ENCODE data around the gene TEX52. TPM values are rescaled to one million over a fixed set of nuclear protein-coding genes. Genes with fewer than 3 reads are reported as not detected.

Gene TEX52
- total and polyA plus RNA-seq, 2 donors (not counting 3 experiments of a cell fraction or from before 2014, with no cell fraction given) = not detected

DNA sequence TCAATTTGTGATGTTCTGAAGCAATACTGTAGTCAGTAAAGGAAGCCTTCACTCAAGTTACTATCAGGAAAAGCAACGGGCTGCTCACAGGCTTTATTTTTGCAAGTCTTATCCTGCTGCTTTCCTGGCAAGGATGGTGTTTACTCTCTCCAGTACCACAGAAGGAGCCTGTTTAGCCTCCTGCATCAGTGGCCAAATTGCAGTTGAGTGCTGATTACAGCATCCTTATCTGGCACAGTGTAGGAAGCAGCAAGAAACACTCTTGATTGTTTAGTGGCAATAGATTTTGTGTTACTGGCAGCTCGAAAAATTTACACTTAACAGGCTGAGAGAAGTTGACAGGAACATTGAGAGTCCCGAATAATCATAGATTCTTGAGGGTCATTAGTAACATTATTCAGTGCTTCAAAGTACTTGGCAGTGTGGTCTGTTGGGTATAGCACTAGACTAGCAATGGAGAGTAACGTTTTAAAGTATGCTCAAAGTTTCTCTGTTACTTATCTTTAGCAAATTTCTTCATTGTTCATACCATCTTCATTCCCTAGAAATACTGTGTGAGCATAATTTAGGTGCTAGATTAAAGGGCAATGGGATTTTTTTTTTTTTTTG is 45.5 kb upstream of the TEX52 start:
- CTCF ChIA-PET = no interaction called here

More for the DNA sequence above, 45.5 kb upstream of the TEX52 start:
- H3K27me3 ChIP-seq (ENCODE audit: control insufficient read depth in 2 of 2, insufficient read depth in 2 of 2, low read length in 2 of 2) = no peaks in the 10 kb centered on the region
- H3K9ac ChIP-seq (replicated peaks; ENCODE audit: extremely low read depth, insufficient read depth, low read length) = no peak overlapping the region
- H3K9me1 ChIP-seq (replicated peaks; ENCODE audit: control insufficient read depth, extremely low read depth, insufficient read depth, low read length) = no peaks in the 10 kb centered on the region
- no peak overlapping the region for H3K4me2 ChIP-seq (ENCODE audit: insufficient read depth, low read length)
- H3K4me1 ChIP-seq (ENCODE audit: control insufficient read depth, extremely low read depth, insufficient read depth, low read length) = no peaks in the 10 kb centered on the region
- TF ChIP-seq POLR2A (IDR thresholded peaks at IDR 0.05; ENCODE audit: low read depth, low read length) = no peak
- TF ChIP-seq, protein P1, sequence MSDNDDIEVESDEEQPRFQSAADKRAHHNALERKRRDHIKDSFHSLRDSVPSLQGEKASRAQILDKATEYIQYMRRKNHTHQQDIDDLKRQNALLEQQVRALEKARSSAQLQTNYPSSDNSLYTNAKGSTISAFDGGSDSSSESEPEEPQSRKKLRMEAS (IDR thresholded peaks at IDR 0.05; ENCODE audit: insufficient read depth, insufficient read length) = no peak
- TF ChIP-seq, protein P2, sequence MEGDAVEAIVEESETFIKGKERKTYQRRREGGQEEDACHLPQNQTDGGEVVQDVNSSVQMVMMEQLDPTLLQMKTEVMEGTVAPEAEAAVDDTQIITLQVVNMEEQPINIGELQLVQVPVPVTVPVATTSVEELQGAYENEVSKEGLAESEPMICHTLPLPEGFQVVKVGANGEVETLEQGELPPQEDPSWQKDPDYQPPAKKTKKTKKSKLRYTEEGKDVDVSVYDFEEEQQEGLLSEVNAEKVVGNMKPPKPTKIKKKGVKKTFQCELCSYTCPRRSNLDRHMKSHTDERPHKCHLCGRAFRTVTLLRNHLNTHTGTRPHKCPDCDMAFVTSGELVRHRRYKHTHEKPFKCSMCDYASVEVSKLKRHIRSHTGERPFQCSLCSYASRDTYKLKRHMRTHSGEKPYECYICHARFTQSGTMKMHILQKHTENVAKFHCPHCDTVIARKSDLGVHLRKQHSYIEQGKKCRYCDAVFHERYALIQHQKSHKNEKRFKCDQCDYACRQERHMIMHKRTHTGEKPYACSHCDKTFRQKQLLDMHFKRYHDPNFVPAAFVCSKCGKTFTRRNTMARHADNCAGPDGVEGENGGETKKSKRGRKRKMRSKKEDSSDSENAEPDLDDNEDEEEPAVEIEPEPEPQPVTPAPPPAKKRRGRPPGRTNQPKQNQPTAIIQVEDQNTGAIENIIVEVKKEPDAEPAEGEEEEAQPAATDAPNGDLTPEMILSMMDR (IDR thresholded peaks at IDR 0.05; ENCODE audit: extremely low read depth in 1 of 2, insufficient read depth in 1 of 2, low read depth in 1 of 2, low read length in 2 of 2) = no peak
- no peak for TF ChIP-seq POLR2AphosphoS5 (IDR thresholded peaks at IDR 0.05; ENCODE audit: insufficient read depth, low read depth, low read length)
- no peak for TF ChIP-seq JUN (IDR thresholded peaks at IDR 0.05; ENCODE audit: borderline replicate concordance, insufficient read depth, insufficient read length, low read depth)
- no peak for TF ChIP-seq GATA2 (IDR thresholded peaks at IDR 0.05; ENCODE audit: insufficient read depth, insufficient read length, low read depth, low read length)
- no peak for TF ChIP-seq EZH2 (IDR thresholded peaks at IDR 0.05; ENCODE audit: borderline replicate concordance, low read depth, low read length, severe bottlenecking)
- TF ChIP-seq FOS (IDR thresholded peaks at IDR 0.05; ENCODE audit: borderline replicate concordance, insufficient read depth, low read length) = no peak
- TF ChIP-seq MYC (IDR thresholded peaks at IDR 0.05; ENCODE audit: low read depth, low read length) = no peak
- no peaks in the 10 kb centered on the region for H3K9me3 ChIP-seq (replicated peaks; ENCODE audit: control insufficient read depth, insufficient read depth, low read length)
- no peaks in the 10 kb centered on the region for H4K20me1 ChIP-seq (replicated peaks; ENCODE audit: control insufficient read depth, extremely low read depth, insufficient read depth, low read length)
- DNase-seq (ENCODE audit: low read depth, low spot score) (peak; percentile 48), FAIRE-seq (no peak)
- H3K27ac ChIP-seq (ENCODE audit: insufficient read depth, low read depth, low read length) = no peak overlapping the region
- peaks cover 23% of the 10 kb centered on the region for H3K79me2 ChIP-seq (ENCODE audit: control insufficient read depth, insufficient read depth, low read length)
- no peak overlapping the region for H3K4me3 ChIP-seq (replicated peaks in 1 of 3; ENCODE audit: insufficient read depth in 1 of 3, low read depth in 1 of 3, low read length in 3 of 3)
- BruUV-seq (replicated peaks) = no TSS peak
- intact Hi-C loops (cut with micrococcal nuclease) (no loop called here), dilution Hi-C loops (cut with MboI; ENCODE audit: extremely low pct_ligation_motif_present, low sequenced_read_pairs) (no loop called here)
- no peak overlapping the region for H2AFZ ChIP-seq (ENCODE audit: low read depth, low read length)
- POLR2A ChIA-PET = no interaction called here
- H3K36me3 ChIP-seq (ENCODE audit: control insufficient read depth in 2 of 2, extremely low read depth in 1 of 2, insufficient read depth in 2 of 2, low read length in 2 of 2) = no peaks in the 10 kb centered on the region

Measured in endothelial cell of umbilical vein (primary cell).